HEK293 (cell line): ENCODE data around the gene CGGBP1.

Source experiments
- CTCF ChIA-PET: fragments of 350-600 bp; formaldehyde crosslinking; extraction: SDS; loops from one replicate; lab custom pipeline; 2021; ENCODE audit warnings: antibody characterized with exemption; lab: Yijun Ruan, JAX
- POLR2A ChIA-PET: fragments of 300-600 bp; formaldehyde crosslinking; extraction: SDS; loops from one replicate; lab custom pipeline; 2020; ENCODE audit warnings: antibody characterized with exemption, inconsistent platforms; lab: Yijun Ruan, JAX
- H3K27ac ChIP-seq: fragments of 200-500 bp; sonication (Bioruptor generic); 2 replicates; pipeline ENCODE4 v1.5.1; 2014; ENCODE audit warnings: low read depth, low read length, control low read depth, inconsistent platforms; ENCODE audit errors: extremely low read depth
- H3K36me3 ChIP-seq, 2 experiments: fragments of 200-500 bp in 1 of 2; sonication (Bioruptor generic) in 1 of 2; 1 replicate in 1 of 2; 2 replicates in 1 of 2; pipeline ENCODE4 v1.5.1; 2014 to 2017; ENCODE audit warnings: inconsistent platforms in 2 of 2, low read length in 2 of 2; ENCODE audit not compliant: control insufficient read depth in 2 of 2, insufficient read depth in 1 of 2
- H3K4me1 ChIP-seq: fragments of 200-500 bp; sonication (Bioruptor generic); 2 replicates; pipeline ENCODE4 v1.5.1; 2014; ENCODE audit warnings: mild to moderate bottlenecking, low read length, inconsistent platforms; ENCODE audit not compliant: control insufficient read depth, insufficient read depth
- H3K4me3 ChIP-seq: 2 replicates; pipeline ENCODE4 v1.5.1; 2011; ENCODE audit warnings: low read depth, mild to moderate bottlenecking, control low read depth, low read length, moderate library complexity
- H3K9me3 ChIP-seq: fragments of 200-500 bp; sonication (Bioruptor generic); 2 replicates; pipeline ENCODE4 v1.5.1; 2014; ENCODE audit warnings: low read depth, low read length, inconsistent platforms; ENCODE audit not compliant: control insufficient read depth, insufficient read depth
- FEZF1 ChIP-seq: fragments of 450-650 bp; formaldehyde crosslinking; IDR thresholded peaks from 2 replicates; pipeline ENCODE4 v1.5.1; 2016; ENCODE audit warnings: missing biosample characterization, missing genetic modification characterization
- GLIS1 ChIP-seq: fragments of 450-650 bp; formaldehyde crosslinking; IDR thresholded peaks from 2 replicates; pipeline ENCODE4 v1.5.1; 2016; ENCODE audit warnings: missing biosample characterization, missing genetic modification characterization
- SP2 ChIP-seq: fragments of 450-650 bp; formaldehyde crosslinking; IDR thresholded peaks from 2 replicates; pipeline ENCODE4 v1.5.1; 2016; ENCODE audit warnings: missing biosample characterization, missing genetic modification characterization
- WT1 ChIP-seq: fragments of 450-650 bp; formaldehyde crosslinking; IDR thresholded peaks from 2 replicates; pipeline ENCODE4 v1.5.1; 2016; ENCODE audit warnings: missing biosample characterization, missing genetic modification characterization
- YY1 ChIP-seq: fragments of 450-650 bp; formaldehyde crosslinking; IDR thresholded peaks from 2 replicates; pipeline ENCODE4 v1.5.1; 2018; ENCODE audit warnings: missing biosample characterization, missing genetic modification characterization
- ZBTB20 ChIP-seq: fragments of 450-650 bp; formaldehyde crosslinking; IDR thresholded peaks from 2 replicates; pipeline ENCODE4 v1.5.1; 2016; ENCODE audit warnings: missing biosample characterization, missing genetic modification characterization
- ZEB2 ChIP-seq: fragments of 450-650 bp; formaldehyde crosslinking; IDR thresholded peaks from 2 replicates; pipeline ENCODE4 v1.5.1; 2016; ENCODE audit warnings: missing biosample characterization, missing genetic modification characterization
- ZFP3 ChIP-seq: fragments of 450-650 bp; formaldehyde crosslinking; IDR thresholded peaks from 2 replicates; pipeline ENCODE4 v1.5.1; 2016; ENCODE audit warnings: low read depth, missing biosample characterization, missing genetic modification characterization
- ZNF37A ChIP-seq: fragments of 450-650 bp; IDR thresholded peaks from 2 replicates; pipeline ENCODE4 v1.5.1; 2018; ENCODE audit warnings: missing biosample characterization, missing genetic modification characterization
- ZNF501 ChIP-seq: fragments of 450-650 bp; formaldehyde crosslinking; IDR thresholded peaks from 2 replicates; pipeline ENCODE4 v1.5.1; 2016; ENCODE audit warnings: missing biosample characterization, missing genetic modification characterization
- ZNF514 ChIP-seq: fragments of 450-650 bp; formaldehyde crosslinking; IDR thresholded peaks from 2 replicates; pipeline ENCODE4 v1.5.1; 2016; ENCODE audit warnings: missing biosample characterization, missing genetic modification characterization
- ZNF521 ChIP-seq: fragments of 450-650 bp; formaldehyde crosslinking; IDR thresholded peaks from 2 replicates; pipeline ENCODE4 v1.5.1; 2017; ENCODE audit warnings: missing biosample characterization, mild to moderate bottlenecking, missing genetic modification characterization
- ZNF549 ChIP-seq: fragments of 450-650 bp; IDR thresholded peaks from 2 replicates; pipeline ENCODE4 v1.5.1; 2018; ENCODE audit warnings: missing biosample characterization, missing genetic modification characterization, mild to moderate bottlenecking, inconsistent platforms, moderate library complexity
- ZNF560 ChIP-seq: fragments of 450-650 bp; formaldehyde crosslinking; IDR thresholded peaks from 2 replicates; pipeline ENCODE4 v1.5.1; 2017; ENCODE audit warnings: missing biosample characterization, missing genetic modification characterization, borderline replicate concordance
- ZNF600 ChIP-seq: fragments of 450-650 bp; formaldehyde crosslinking; IDR thresholded peaks from 2 replicates; pipeline ENCODE4 v1.5.1; 2016; ENCODE audit warnings: missing biosample characterization, missing genetic modification characterization
- ZNF610 ChIP-seq: fragments of 450-650 bp; formaldehyde crosslinking; IDR thresholded peaks from 2 replicates; pipeline ENCODE4 v1.5.1; 2016; ENCODE audit warnings: missing biosample characterization, missing genetic modification characterization, borderline replicate concordance
- ZNF664 ChIP-seq: fragments of 450-650 bp; formaldehyde crosslinking; IDR thresholded peaks from 2 replicates; pipeline ENCODE4 v1.5.1; 2016; ENCODE audit warnings: missing biosample characterization, missing genetic modification characterization
- ZNF768 ChIP-seq: fragments of 450-650 bp; formaldehyde crosslinking; IDR thresholded peaks from 2 replicates; pipeline ENCODE4 v1.5.1; 2018; ENCODE audit warnings: missing biosample characterization, mild to moderate bottlenecking, missing genetic modification characterization
- ZSCAN23 ChIP-seq: fragments of 450-650 bp; formaldehyde crosslinking; IDR thresholded peaks from 2 replicates; pipeline ENCODE4 v1.5.1; 2016; ENCODE audit warnings: missing biosample characterization, missing genetic modification characterization
- ZXDB ChIP-seq: fragments of 450-650 bp; formaldehyde crosslinking; IDR thresholded peaks from 2 replicates; pipeline ENCODE4 v1.5.1; 2016; ENCODE audit warnings: missing biosample characterization, missing genetic modification characterization
- TF ChIP-seq, protein P1 (sequence below): fragments of 450-650 bp; formaldehyde crosslinking; IDR thresholded peaks from 2 replicates; pipeline ENCODE4 v1.5.1; 2016; ENCODE audit warnings: missing biosample characterization, missing genetic modification characterization
- TF ChIP-seq, protein P2 (sequence below): fragments of 450-650 bp; formaldehyde crosslinking; IDR thresholded peaks from 2 replicates; pipeline ENCODE4 v1.5.1; 2017; ENCODE audit warnings: missing biosample characterization, missing genetic modification characterization
- TF ChIP-seq, protein P3 (sequence below): fragments of 450-650 bp; formaldehyde crosslinking; IDR thresholded peaks from 2 replicates; pipeline ENCODE4 v1.5.1; 2016; ENCODE audit warnings: missing biosample characterization, missing genetic modification characterization
- TF ChIP-seq, protein P4 (sequence below): fragments of 450-650 bp; formaldehyde crosslinking; IDR thresholded peaks from 2 replicates; pipeline ENCODE4 v1.5.1; 2016; ENCODE audit warnings: missing biosample characterization, missing genetic modification characterization
- TF ChIP-seq, protein P5 (sequence below): fragments of 450-650 bp; formaldehyde crosslinking; IDR thresholded peaks from 2 replicates; pipeline ENCODE4; 2016; ENCODE audit warnings: missing biosample characterization, missing genetic modification characterization
- TF ChIP-seq, protein P6 (sequence below): fragments of 450-650 bp; formaldehyde crosslinking; conservative IDR thresholded peaks from 2 replicates; pipeline ENCODE4 v1.5.1; 2016; ENCODE audit warnings: low read depth, missing biosample characterization, missing genetic modification characterization

Gene CGGBP1

DNA sequence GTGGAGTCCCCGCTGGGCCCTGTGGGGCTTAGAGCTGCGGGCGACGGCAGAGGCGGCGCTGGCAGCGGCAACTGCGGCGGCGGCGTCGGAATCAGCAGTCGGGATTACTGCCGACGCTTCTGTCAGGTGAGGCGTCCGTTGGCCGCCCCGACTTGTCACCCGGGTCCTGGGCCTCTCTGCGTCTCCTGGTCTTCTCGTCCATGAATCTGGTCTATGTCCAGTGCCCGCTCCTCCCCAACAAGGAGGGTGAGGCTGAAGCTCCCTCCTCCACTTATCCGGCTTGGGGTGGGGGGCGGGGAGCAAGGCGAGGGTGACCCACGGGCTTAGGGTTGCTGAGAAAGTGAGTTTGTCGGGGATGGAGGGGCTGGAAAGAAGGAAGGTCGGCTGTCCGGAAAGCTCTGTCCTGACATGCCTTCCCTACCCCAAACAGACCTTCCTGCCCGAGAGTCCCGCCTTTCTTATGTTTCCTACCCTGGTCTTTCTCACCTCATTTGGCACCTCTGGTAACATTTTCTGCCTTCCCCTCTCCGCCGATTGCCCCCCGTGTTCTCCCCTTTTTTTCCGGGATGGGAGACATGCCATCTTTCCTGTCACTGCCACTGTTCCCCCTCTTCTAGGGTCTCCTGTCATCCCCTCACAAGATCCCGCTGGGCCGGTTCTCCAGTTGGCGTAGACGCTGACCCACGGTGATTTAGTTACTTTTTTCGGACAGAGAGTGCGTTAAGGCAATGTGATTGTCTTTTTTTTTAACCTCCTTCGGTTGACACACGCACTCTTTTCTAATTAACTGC is 770 bp upstream of the CGGBP1 start (continued):
- TF ChIP-seq, protein P1, sequence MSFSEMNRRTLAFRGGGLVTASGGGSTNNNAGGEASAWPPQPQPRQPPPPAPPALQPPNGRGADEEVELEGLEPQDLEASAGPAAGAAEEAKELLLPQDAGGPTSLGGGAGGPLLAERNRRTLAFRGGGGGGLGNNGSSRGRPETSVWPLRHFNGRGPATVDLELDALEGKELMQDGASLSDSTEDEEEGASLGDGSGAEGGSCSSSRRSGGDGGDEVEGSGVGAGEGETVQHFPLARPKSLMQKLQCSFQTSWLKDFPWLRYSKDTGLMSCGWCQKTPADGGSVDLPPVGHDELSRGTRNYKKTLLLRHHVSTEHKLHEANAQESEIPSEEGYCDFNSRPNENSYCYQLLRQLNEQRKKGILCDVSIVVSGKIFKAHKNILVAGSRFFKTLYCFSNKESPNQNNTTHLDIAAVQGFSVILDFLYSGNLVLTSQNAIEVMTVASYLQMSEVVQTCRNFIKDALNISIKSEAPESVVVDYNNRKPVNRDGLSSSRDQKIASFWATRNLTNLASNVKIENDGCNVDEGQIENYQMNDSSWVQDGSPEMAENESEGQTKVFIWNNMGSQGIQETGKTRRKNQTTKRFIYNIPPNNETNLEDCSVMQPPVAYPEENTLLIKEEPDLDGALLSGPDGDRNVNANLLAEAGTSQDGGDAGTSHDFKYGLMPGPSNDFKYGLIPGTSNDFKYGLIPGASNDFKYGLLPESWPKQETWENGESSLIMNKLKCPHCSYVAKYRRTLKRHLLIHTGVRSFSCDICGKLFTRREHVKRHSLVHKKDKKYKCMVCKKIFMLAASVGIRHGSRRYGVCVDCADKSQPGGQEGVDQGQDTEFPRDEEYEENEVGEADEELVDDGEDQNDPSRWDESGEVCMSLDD (tag by site-specific recombination): peak; percentile 26; the same call in 1 of the 2 replicates
- TF ChIP-seq ZNF37A (tag by site-specific recombination): no peak
- TF ChIP-seq, protein P2, sequence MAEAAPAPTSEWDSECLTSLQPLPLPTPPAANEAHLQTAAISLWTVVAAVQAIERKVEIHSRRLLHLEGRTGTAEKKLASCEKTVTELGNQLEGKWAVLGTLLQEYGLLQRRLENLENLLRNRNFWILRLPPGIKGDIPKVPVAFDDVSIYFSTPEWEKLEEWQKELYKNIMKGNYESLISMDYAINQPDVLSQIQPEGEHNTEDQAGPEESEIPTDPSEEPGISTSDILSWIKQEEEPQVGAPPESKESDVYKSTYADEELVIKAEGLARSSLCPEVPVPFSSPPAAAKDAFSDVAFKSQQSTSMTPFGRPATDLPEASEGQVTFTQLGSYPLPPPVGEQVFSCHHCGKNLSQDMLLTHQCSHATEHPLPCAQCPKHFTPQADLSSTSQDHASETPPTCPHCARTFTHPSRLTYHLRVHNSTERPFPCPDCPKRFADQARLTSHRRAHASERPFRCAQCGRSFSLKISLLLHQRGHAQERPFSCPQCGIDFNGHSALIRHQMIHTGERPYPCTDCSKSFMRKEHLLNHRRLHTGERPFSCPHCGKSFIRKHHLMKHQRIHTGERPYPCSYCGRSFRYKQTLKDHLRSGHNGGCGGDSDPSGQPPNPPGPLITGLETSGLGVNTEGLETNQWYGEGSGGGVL (tag by site-specific recombination): 0 out of 2 replicates have a peak, but pooled peaks have one; percentile 42
- no peak for TF ChIP-seq GLIS1 (tag by site-specific recombination)
- 0 out of 2 replicates have a peak, but pooled peaks have one; percentile 12 for TF ChIP-seq ZNF560 (tag by site-specific recombination)
- no peak for TF ChIP-seq ZNF610 (tag by site-specific recombination)
- 0 out of 2 replicates have a peak, but pooled peaks have one; percentile 57 for TF ChIP-seq ZNF501
- 0 out of 2 replicates have a peak, but pooled peaks have one; percentile 23 for TF ChIP-seq ZNF600 (tag by site-specific recombination)
- peak; percentile 80; the same call in 1 of the 2 replicates for TF ChIP-seq YY1 (tag by site-specific recombination)
- TF ChIP-seq, protein P3, sequence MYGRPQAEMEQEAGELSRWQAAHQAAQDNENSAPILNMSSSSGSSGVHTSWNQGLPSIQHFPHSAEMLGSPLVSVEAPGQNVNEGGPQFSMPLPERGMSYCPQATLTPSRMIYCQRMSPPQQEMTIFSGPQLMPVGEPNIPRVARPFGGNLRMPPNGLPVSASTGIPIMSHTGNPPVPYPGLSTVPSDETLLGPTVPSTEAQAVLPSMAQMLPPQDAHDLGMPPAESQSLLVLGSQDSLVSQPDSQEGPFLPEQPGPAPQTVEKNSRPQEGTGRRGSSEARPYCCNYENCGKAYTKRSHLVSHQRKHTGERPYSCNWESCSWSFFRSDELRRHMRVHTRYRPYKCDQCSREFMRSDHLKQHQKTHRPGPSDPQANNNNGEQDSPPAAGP (tag by site-specific recombination): no peak
- TF ChIP-seq ZBTB20 (tag by site-specific recombination): peak; percentile 94
- TF ChIP-seq ZEB2: 0 out of 2 replicates have a peak, but pooled peaks have one; percentile 12
- peak; percentile 21 for TF ChIP-seq SP2 (tag by site-specific recombination)
- peak; percentile 54; the same call in 1 of the 2 replicates for TF ChIP-seq ZXDB (tag by site-specific recombination)
- TF ChIP-seq ZNF514 (tag by site-specific recombination): no peak
- no peak for TF ChIP-seq ZNF664 (tag by site-specific recombination)
- TF ChIP-seq, all 188 proteins: peak for 13

DNA sequence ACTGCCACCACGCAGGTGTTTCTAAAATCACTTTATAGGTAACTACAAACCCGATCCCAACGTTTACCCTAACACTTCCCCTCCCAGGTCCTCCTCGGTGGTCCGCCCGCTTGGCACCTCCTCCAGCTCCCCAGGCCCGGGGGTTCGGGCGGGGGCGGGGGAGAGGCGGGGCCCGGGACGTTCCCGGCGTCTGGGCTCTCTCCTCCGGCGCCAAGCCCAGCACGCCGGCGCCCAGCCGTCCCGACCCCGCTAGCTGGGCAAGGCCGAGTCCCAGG is 562 bp downstream of the CGGBP1 start:
- Histone ChIP-seq H3K4me1 (no peaks in the 10 kb centered on the region), H3K27ac (peak overlapping the region; percentile 94), H3K36me3 (peaks cover 0 to 35% of the 10 kb centered on the region in 2 experiments; a peak in 2 of 3 replicates), H3K4me3 (peak overlapping the region; percentile 91), H3K9me3 (no peaks in the 10 kb centered on the region)
- ChIA-PET POLR2A (interaction anchor here (0.9 to 2.0 kb wide), 4 partner anchors 37 to 517 kb away, joined by 3 to 16 read pairs (median 4); partner anchors contain the start of gene C3orf38), CTCF (no interaction called here)
- TF ChIP-seq FEZF1 (tag by site-specific recombination) (no peak), ZNF600 (tag by site-specific recombination) (no peak), ZFP3 (no peak), ZNF768 (tag by site-specific recombination) (no peak), ZNF549 (tag by site-specific recombination) (no peak), ZNF521 (tag by site-specific recombination) (no peak), ZSCAN23 (tag by site-specific recombination) (no peak), WT1 (tag by site-specific recombination) (no peak)
- TF ChIP-seq, protein P4, sequence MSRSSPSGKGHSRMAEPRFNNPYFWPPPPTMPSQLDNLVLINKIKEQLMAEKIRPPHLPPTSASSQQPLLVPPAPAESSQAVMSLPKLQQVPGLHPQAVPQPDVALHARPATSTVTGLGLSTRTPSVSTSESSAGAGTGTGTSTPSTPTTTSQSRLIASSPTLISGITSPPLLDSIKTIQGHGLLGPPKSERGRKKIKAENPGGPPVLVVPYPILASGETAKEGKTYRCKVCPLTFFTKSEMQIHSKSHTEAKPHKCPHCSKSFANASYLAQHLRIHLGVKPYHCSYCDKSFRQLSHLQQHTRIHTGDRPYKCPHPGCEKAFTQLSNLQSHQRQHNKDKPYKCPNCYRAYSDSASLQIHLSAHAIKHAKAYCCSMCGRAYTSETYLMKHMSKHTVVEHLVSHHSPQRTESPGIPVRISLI (tag by site-specific recombination): no peak
- TF ChIP-seq, protein P5, sequence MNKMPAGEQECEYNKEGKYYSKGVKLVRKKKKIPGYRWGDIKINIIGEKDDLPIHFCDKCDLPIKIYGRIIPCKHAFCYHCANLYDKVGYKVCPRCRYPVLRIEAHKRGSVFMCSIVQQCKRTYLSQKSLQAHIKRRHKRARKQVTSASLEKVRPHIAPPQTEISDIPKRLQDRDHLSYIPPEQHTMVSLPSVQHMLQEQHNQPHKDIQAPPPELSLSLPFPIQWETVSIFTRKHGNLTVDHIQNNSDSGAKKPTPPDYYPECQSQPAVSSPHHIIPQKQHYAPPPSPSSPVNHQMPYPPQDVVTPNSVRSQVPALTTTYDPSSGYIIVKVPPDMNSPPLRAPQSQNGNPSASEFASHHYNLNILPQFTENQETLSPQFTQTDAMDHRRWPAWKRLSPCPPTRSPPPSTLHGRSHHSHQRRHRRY (tag by site-specific recombination): no peak
- TF ChIP-seq, protein P6, sequence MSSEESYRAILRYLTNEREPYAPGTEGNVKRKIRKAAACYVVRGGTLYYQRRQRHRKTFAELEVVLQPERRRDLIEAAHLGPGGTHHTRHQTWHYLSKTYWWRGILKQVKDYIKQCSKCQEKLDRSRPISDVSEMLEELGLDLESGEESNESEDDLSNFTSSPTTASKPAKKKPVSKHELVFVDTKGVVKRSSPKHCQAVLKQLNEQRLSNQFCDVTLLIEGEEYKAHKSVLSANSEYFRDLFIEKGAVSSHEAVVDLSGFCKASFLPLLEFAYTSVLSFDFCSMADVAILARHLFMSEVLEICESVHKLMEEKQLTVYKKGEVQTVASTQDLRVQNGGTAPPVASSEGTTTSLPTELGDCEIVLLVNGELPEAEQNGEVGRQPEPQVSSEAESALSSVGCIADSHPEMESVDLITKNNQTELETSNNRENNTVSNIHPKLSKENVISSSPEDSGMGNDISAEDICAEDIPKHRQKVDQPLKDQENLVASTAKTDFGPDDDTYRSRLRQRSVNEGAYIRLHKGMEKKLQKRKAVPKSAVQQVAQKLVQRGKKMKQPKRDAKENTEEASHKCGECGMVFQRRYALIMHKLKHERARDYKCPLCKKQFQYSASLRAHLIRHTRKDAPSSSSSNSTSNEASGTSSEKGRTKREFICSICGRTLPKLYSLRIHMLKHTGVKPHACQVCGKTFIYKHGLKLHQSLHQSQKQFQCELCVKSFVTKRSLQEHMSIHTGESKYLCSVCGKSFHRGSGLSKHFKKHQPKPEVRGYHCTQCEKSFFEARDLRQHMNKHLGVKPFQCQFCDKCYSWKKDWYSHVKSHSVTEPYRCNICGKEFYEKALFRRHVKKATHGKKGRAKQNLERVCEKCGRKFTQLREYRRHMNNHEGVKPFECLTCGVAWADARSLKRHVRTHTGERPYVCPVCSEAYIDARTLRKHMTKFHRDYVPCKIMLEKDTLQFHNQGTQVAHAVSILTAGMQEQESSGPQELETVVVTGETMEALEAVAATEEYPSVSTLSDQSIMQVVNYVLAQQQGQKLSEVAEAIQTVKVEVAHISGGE (tag by site-specific recombination): no peak
